Stimulated activated CD4-positive, alpha-beta T cell treated with anti-CD3 and anti-CD28 coated beads, Interleukin-2, amount 100 ng/mL, for 48 hours (primary cell): ENCODE measurements around the gene NFATC2.

Experiments used
- DNase-seq, 2 donors: peaks; one replicate each; pipeline ENCODE4 v3.0.0-alpha.2; 2020

NFATC2 gene

DNA sequence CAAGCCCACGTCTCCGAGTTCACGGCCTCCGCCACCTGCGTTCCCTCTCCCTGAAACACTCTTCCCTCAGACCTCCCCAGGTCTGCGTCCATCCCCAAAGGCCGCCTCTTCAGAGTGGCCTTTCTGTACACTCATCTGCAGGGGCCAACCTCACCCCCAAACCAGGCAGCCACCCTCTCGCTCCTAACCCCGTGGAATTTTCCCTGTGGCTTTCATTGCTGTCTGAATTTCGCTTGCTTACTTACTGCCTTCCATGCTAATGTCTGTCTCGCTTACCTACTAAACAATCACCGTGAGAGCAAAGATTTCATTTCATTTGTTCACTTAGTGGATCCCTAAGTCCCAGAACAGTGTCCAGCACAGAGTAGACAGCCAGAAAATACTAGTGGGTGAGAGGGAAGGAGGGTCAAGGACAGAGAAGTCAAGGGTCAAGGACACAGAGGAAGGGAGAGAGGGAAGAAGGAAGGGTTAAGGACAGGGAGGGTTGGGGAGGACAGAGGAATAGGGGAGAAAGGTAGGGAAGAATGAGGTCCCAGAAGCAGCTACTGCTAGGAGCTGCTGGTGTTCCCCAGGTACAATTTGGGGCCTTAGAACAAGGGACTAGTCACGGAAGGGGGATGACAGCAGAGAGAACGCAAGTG, 114.7 kb downstream of the NFATC2 start:
- DNase-seq, result no peak

DNA sequence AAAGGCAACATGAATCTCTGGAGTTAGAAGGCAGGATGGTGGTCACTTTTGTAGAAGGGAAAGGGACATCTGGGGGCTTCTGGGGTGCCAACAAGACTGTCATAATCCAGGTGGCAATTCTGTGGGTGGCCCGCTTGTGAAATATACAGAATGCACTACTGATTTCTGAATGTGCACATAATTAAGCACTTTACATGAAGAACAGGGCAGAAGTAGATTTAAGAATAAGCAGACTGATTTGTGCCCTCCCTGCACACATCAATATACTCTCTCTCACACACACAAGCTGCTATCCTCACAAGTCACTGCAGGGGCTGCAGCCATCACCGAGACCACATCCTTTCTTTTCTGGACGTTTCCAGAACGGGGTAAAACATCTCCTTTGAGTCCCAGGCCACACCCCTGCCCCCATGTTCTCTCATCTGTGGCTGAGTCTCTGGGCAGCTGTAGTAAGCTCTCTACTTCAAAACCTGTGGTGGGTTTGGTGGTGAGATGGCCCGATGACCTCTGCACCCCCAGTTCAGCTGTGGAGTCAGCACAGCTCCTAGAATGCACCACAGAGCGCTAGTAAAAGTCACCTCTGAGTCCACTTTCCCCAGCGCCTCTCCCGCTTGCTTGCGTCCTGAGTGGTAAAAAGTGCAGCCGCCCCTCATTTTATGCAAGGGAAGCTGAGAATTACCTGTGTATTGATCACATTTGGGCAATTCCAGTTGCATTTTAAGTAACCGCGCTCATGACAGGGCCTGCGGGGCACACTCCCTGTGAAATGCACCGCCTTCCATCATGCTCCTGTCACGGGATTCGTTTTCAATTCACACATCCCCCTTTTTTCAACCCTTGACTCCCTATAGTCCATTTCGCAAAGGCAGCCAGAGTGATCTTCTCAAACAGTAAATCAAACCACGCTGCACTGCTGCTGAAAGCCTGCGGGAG, 115.5 kb downstream of the NFATC2 start:
- no peak for DNase-seq

- no peak for DNase-seq
Measured at GRCh38 chr20:51425347-51426106, 117.0 kb downstream of the NFATC2 start.

DNA sequence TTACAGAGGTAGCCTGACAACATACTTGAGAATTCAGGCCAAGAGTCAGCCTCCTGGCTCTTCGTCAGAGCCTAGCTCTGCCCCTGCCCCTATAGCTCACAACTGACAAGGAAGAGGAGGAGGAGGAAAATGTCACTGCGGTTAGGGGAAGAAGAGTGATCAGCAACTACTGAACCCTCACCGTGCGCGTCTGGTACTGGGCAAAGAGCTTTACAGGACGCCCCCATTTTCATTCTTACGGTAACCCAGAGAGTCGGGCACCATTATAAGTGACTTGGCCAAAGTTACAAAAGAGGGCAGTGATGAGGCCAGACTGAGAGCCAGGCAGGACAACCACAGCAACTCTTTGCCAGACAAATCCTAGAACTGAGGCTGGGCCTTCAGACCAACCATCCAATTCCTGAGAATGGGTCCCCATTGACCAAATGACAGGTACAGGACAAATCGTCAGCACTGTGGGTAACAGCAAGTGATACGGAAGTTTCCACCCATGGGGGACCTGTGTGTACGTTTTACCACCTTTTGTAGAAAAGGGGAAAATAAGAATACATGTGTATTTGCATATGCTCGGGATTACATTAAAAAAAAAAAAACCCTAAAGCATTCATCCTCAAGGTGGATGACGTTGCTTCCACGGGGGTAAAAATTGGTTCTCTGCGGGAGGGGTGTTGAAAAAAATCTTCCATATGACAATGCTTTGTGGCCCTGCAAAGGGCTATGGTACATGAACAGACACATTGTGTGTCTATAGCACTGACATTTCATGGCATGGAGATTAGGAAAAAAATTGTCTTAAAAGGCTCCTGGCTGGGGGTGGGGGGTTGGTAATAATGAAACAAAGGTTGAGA, 118.0 kb downstream of the NFATC2 start:
- DNase-seq, result no peak

DNA sequence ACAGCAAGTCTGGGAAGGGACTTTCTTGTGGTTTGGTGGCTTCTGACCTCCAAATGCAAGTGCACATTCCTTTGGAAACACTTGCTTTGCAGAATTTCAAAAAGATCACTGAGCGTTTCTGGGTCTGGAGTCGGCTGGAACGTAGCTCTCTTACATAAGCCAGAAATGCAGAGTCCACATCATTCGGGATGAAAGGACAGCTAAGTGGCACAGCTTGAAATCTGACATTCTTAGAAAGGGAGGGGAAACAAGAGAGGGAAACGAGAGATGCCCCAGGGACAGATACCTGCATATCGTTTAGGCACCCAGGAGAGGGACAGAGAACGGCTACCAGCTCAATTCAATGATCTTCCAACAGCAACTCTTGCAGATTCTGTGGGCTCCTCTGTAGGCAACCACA, 118.7 kb downstream of the NFATC2 start:
- DNase-seq, result no peak

DNA sequence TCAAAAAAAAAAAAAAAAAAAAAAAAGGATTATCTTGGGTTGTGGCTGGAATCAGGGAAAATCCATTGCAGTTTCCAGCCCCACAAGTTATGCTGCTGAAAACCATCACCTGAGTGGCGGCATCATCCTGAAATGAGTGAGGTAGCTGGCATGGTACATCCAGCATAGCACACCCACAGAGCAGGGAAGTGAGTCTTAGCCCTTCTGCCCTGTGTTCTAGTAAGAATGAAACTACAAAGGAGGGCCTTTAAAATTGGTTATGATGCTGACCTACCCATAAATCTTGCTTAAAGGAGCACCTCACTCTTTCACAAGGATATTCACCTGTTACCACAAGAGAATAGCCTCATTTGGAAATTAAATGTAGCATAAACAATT, 119.2 kb downstream of the NFATC2 start:
- no peak for DNase-seq

- DNase-seq, result no peak
Measured at GRCh38 chr20:51422514-51423289, 119.8 kb downstream of the NFATC2 start.

- no peak for DNase-seq
Measured at GRCh38 chr20:51420805-51421204, 121.7 kb downstream of the NFATC2 start.

- DNase-seq, result no peak
Measured at GRCh38 chr20:51420111-51420510, 122.4 kb downstream of the NFATC2 start.

DNA sequence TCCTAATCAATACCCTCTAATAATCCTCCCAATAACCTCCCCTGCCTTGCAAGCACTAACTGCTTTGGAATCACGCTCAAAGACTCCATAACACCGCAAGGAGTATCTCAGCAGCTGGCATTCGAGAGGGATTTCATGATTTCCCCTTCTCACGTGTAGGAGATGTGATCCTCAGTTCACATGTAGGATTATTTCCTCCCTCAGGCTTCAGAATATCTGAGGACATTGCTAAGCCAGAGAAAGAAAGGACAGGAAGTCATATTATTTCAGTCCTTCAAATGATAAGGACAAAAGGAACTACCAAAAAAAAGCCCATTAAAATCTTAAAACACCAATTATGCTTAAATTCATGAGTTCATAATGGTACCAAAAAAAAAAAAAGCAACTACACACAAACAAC, 122.9 kb downstream of the NFATC2 start:
- DNase-seq, result no peak

DNA sequence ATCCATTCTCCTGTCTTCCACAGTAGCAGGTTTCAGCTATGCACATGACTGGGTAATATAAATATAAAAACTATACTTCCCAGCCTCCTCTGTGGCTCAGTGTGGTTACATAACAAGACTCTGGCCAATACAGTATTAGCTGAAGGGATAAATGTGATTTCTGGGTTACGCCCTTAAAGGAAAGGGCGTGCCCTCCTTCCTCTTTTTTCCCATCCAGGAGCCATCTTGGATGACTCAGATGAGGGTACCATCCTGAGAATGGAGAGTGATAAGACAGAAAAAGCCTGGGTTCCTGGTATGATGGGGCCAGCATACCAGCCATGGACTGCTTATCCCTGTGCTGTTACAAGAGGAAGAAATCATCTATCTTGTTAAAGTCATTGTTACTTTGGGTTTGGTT, 123.3 kb downstream of the NFATC2 start:
- no peak for DNase-seq

GRCh38 chr20:51418137-51418529, 124.4 kb downstream of the NFATC2 start:
- DNase-seq, result no peak

DNA sequence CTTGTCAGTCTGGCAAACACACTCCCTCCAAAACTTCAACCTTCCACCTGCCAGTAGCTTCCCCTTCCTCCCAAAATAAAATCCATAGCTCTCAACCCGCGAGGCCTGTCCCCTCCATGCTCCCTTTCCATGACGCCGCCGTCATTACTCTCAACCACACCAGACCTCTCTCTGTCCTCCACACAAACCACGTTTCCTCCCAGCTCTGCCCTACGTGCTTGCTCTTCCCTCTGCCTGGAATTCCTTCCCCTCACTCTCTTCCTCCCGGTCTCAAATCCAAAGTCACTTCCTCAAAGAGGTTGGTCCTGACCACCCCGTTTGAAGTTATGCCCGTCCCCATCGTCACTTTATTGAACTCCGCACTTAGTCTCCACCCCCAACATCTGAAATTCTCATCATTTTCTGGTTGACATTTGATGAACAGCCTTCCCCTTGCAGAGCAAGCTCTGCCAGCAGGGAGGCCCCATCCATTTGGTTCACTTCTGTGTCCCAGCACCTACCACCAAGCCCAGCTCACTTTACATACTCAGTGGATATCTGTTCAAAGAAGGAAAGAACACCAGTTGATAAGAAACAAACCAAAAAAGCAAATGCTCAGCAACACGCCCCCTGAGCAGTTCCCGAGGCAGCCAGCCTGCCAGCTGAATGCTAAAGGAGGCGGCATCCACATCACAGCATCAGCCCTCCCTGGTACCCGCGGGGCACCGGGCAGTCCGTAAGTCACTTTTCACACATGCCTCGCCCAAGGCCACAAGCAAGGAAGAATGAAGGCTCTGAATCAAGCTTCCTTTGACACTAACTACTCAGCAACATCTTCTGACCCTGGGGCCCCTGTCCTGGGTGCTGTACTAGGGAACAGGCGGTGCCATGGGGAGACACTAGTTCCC, 125.0 kb downstream of the NFATC2 start:
- no peak for DNase-seq

DNA sequence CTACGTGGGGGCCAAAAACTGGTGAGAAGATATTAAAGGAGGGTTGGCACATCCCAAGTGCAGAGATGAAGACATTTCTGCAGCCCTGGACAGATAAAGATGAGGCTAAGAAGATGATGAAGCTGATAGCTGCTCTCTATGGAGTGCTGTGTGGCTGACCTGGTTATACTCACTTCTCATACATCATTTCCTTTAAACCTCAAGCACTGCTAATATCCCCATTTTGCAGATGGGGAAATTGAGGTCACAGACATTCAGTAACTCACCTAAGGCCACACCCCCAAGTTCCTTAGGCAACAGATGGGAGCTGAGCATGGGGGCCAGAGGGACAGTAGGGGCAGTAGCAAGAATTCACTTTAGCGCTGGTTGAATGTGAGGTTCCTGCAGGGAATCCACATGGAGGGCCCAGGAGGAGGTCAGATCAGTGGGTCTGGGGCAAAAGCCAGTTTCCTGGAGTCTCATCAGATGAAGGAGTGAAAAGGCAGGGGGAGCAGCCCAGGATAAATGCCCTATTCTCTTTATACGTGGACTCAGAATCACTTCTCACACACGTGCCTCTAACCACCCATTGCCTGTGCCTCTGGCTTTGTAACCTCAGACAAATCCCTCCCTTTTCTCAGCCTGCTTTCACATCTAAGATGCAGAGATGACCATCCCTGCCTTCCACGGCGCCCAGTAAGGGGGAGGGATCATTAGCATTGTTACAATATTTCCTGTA, 125.8 kb downstream of the NFATC2 start:
- DNase-seq, result no peak

GRCh38 chr20:51413857-51414256, 128.7 kb downstream of the NFATC2 start:
- no peak for DNase-seq

GRCh38 chr20:51412951-51413481, 129.5 kb downstream of the NFATC2 start:
- DNase-seq, result no peak

DNA sequence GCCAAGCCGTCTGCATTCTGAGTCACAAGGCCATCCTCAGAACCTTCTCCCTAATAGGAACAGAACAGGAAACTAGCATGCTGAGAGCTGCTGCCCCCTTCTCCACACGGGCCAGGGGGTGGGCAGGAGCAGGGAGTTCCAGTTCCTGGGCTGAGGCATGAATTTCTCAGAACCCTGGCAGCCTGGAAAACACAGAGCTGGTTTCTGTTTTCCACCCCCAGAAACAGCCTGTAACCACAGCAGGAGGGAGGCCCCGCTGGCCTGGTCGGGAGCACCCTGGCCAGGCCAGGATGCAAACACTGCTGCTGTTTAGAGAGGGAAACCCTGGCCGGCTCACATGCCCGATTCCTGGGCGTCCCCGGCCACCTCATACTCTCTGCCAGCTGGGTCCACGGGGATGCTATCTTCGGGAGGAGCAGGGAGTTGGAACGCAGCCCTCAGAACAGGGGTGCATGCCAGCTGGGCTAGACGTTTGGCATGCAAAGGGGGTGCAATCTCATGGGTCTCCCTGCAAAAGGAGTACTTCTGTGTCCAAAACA, 130.1 kb downstream of the NFATC2 start:
- DNase-seq, result no peak

DNA sequence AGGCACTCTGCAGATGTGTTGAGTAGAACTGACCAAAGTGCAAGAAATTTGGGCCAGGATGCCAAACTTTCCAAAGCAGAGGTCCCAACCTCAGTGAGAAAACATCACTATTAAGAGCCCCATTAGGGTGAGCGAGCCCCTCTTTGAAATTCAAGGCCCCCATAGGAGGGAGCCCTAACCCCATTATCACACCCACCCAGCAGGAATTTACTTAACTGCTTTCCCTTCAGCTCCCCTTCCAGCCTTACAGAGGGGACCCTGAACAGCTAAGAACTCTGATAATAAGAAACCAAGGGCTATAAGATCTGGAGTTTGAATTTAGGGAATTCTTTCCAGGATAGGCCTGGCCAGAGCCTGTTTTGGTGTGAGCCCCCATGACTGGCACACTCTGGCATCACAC, 130.6 kb downstream of the NFATC2 start:
- DNase-seq, result no peak

DNA sequence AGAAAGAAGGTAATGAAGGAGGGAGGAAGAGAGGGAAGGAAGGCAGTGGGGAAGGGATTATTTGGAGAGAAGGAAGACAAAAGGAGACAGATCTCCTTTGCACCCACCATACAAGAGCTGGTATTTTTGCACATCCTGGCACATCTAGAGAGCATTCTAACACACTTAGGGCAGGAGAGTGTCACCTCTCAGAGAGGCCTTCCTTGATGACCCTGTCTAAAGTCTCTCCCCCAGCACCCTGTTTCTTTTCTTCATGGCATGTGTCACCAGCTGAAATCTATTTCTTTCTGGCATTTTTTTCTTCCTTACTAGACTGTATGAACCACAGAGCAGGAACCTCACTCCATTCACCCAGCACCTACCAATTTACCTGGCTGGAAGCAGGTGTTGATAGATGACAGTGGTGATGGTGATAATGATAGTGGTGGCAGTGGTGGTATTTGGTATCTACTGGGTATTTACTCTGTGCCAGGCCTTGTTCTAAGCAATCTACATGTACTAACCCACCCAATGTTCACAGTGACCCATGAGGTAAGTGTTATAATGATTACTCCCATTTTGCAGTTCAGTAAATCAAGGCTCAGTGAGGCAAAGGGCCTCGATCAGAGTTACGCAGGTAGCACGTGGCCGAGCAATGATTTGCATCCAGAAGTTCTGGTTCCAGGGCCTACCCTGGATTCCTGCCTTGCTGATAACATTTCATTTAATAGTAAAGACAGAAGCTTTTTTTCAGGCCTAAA, 131.8 kb downstream of the NFATC2 start:
- DNase-seq, result no peak
